Liver (tissue), 5 donors: ENCODE measurements around the gene CBFB. TPM values are rescaled to one million over a fixed set of nuclear protein-coding genes. Genes with fewer than 3 reads are reported as not detected.

Experiments
- polyA plus RNA-seq, 2 donors: library from polyadenylated mRNA; stranded (reverse) in 1 of 2; unstranded in 1 of 2; fragments of 200-250 nt in 1 of 2; fragments of >200 nt in 1 of 2; fragmentation: Nextera tagmentation in 1 of 2; extraction: Ambion mirVana in 1 of 2; gene quantifications; one replicate each; pipeline versions ENCODE4 v1.2.1 to v1.2.3, GENCODE V29; 2013 to 2015
- small RNA-seq: library from RNA; depleted of rRNA; stranded (forward); fragments of <200 nt; gene quantifications from one replicate; pipeline ENCODE3, GENCODE V24; 2014
- total RNA-seq, 2 donors: library from RNA; depleted of rRNA; stranded (reverse); fragments of >200 nt; gene quantifications; one replicate each; pipeline ENCODE4 v1.2.3, GENCODE V29; 2014
- donor health status: healthy.
- donor health status: healthy.
- donor health status: healthy.

The CBFB gene
- total and polyA plus RNA-seq, 4 donors: 6.8 to 19.3 (median 11.2) TPM

Small RNA genes within 50 kb of the gene (small RNA-seq; reads per million reads assigned to genes)
- not detected for gene RN7SL543P

Other genes with a start within 250 kb of the CBFB start
- under 1 TPM in 1 of 2 donors, not detected in 1; 0.08 TPM for gene TERB1, start 227.6 kb upstream of the CBFB start, total RNA-seq
- under 1 TPM in 1 of 2 donors, not detected in 1; 0.17 TPM for gene TERB1, start 227.6 kb upstream of the CBFB start, polyA plus RNA-seq
- gene NAE1, start 198.2 kb upstream of the CBFB start, total RNA-seq: 10 to 100 TPM; 24.1 to 26.4 TPM
- gene NAE1, start 198.2 kb upstream of the CBFB start, polyA plus RNA-seq: 10 to 100 TPM; 12.3 to 23.8 TPM
- not detected for gene CA7, start 184.7 kb upstream of the CBFB start, total RNA-seq
- gene CA7, start 184.7 kb upstream of the CBFB start, polyA plus RNA-seq: not detected
- gene PDP2, start 148.6 kb upstream of the CBFB start, total RNA-seq: 1 to 10 TPM; 7.8 to 9.4 TPM
- gene PDP2, start 148.6 kb upstream of the CBFB start, polyA plus RNA-seq: 1 to 10 TPM; 2.3 to 4.4 TPM
- gene CDH16, start 110.3 kb upstream of the CBFB start, total RNA-seq: under 1 TPM in 1 of 2 donors, not detected in 1; 0.56 TPM
- not detected for gene CDH16, start 110.3 kb upstream of the CBFB start, polyA plus RNA-seq
- under 1 TPM; 0.14 to 0.50 TPM for gene RRAD, start 103.6 kb upstream of the CBFB start, total RNA-seq
- gene RRAD, start 103.6 kb upstream of the CBFB start, polyA plus RNA-seq: under 1 TPM; 0.58 to 0.61 TPM
- 10 to 100 TPM; 51.1 to 52.5 TPM for gene CIAO2B, start 94.7 kb upstream of the CBFB start, total RNA-seq
- gene CIAO2B, start 94.7 kb upstream of the CBFB start, polyA plus RNA-seq: 100 to 1,000 TPM; 120 TPM
- 100 to 1,000 TPM in 1 of 2 donors, 10 to 100 TPM in 1; 21.2 to 200 TPM for gene CES2, start 93.6 kb upstream of the CBFB start, total RNA-seq
- 100 to 1,000 TPM; 173 to 190 TPM for gene CES2, start 93.6 kb upstream of the CBFB start, polyA plus RNA-seq
- 10 to 100 TPM in 1 of 2 donors, under 1 TPM in 1; 0.19 to 28.3 TPM for gene CES3, start 67.9 kb upstream of the CBFB start, total RNA-seq
- 10 to 100 TPM; 12.3 to 12.7 TPM for gene CES3, start 67.9 kb upstream of the CBFB start, polyA plus RNA-seq
- gene CES4A, start 40.6 kb upstream of the CBFB start, total RNA-seq: 10 to 100 TPM in 1 of 2 donors, 1 to 10 TPM in 1; 1.6 to 20.5 TPM
- 10 to 100 TPM in 1 of 2 donors, 1 to 10 TPM in 1; 5.4 to 17.1 TPM for gene CES4A, start 40.6 kb upstream of the CBFB start, polyA plus RNA-seq
- gene PHAF1, start 80.8 kb downstream of the CBFB start, total RNA-seq: 10 to 100 TPM; 29.1 to 42.4 TPM
- gene PHAF1, start 80.8 kb downstream of the CBFB start, polyA plus RNA-seq: 10 to 100 TPM; 26.6 to 27.7 TPM
- gene B3GNT9, start 121.8 kb downstream of the CBFB start, total RNA-seq: 1 to 10 TPM; 1.2 to 2.3 TPM
- gene B3GNT9, start 121.8 kb downstream of the CBFB start, polyA plus RNA-seq: 1 to 10 TPM in 1 of 2 donors, under 1 TPM in 1; 0.43 to 1.6 TPM
- gene TRADD, start 130.8 kb downstream of the CBFB start, total RNA-seq: 10 to 100 TPM in 1 of 2 donors, 1 to 10 TPM in 1; 5.7 to 10.5 TPM
- gene TRADD, start 130.8 kb downstream of the CBFB start, polyA plus RNA-seq: 10 to 100 TPM in 1 of 2 donors, 1 to 10 TPM in 1; 9.7 to 10.8 TPM
- gene FBXL8, start 130.8 kb downstream of the CBFB start, total RNA-seq: 1 to 10 TPM; 1.4 to 9.2 TPM
- 1 to 10 TPM; 6.1 to 6.2 TPM for gene FBXL8, start 130.8 kb downstream of the CBFB start, polyA plus RNA-seq
- 1 to 10 TPM in 1 of 2 donors, under 1 TPM in 1; 0.42 to 5.1 TPM for gene HSF4, start 135.6 kb downstream of the CBFB start, total RNA-seq
- 1 to 10 TPM; 3.8 to 4.9 TPM for gene HSF4, start 135.6 kb downstream of the CBFB start, polyA plus RNA-seq
- gene NOL3, start 141.4 kb downstream of the CBFB start, total RNA-seq: 1 to 10 TPM; 3.0 to 9.9 TPM
- gene NOL3, start 141.4 kb downstream of the CBFB start, polyA plus RNA-seq: 10 to 100 TPM; 11.4 to 18.0 TPM
- 1 to 10 TPM; 2.7 to 4.8 TPM for gene MATCAP1, start 154.8 kb downstream of the CBFB start, total RNA-seq
- gene MATCAP1, start 154.8 kb downstream of the CBFB start, polyA plus RNA-seq: 1 to 10 TPM; 1.5 to 3.8 TPM
- 1 to 10 TPM; 2.2 to 3.3 TPM for gene EXOC3L1, start 161.0 kb downstream of the CBFB start, total RNA-seq
- gene EXOC3L1, start 161.0 kb downstream of the CBFB start, polyA plus RNA-seq: 1 to 10 TPM; 1.1 to 3.7 TPM
- 100 to 1,000 TPM in 1 of 2 donors, 10 to 100 TPM in 1; 39.2 to 107 TPM for gene E2F4, start 163.0 kb downstream of the CBFB start, total RNA-seq
- 10 to 100 TPM; 18.1 to 20.7 TPM for gene E2F4, start 163.0 kb downstream of the CBFB start, polyA plus RNA-seq
- gene ELMO3, start 170.0 kb downstream of the CBFB start, total RNA-seq: 1 to 10 TPM; 3.8 TPM
- 1 to 10 TPM; 1.7 to 2.5 TPM for gene ELMO3, start 170.0 kb downstream of the CBFB start, polyA plus RNA-seq
- 10 to 100 TPM; 22.3 to 42.2 TPM for gene TMEM208, start 198.0 kb downstream of the CBFB start, total RNA-seq
- 100 to 1,000 TPM in 1 of 2 donors, 10 to 100 TPM in 1; 98.2 to 140 TPM for gene TMEM208, start 198.0 kb downstream of the CBFB start, polyA plus RNA-seq
- gene FHOD1, start 218.3 kb downstream of the CBFB start, total RNA-seq: 1 to 10 TPM; 5.4 to 6.4 TPM
- 1 to 10 TPM; 2.2 to 2.9 TPM for gene FHOD1, start 218.3 kb downstream of the CBFB start, polyA plus RNA-seq
- under 1 TPM; 0.05 to 0.25 TPM for gene SLC9A5, start 219.8 kb downstream of the CBFB start, total RNA-seq
- under 1 TPM in 1 of 2 donors, not detected in 1; 0.09 TPM for gene SLC9A5, start 219.8 kb downstream of the CBFB start, polyA plus RNA-seq